ENCODE results near the gene UBN1. TPM values are rescaled to one million over a fixed set of nuclear protein-coding genes. Genes with fewer than 3 reads are reported as not detected.

UBN1 gene
- total RNA-seq, result 45.2 TPM
- long read RNA-seq, full-length matches to known transcripts, result 8 of 41 reads
- long read RNA-seq, partial matches to known transcripts, result 24 of 41 reads
- long read RNA-seq, other reads (novel, unspliced or antisense), result 9 of 41 reads

- peak; percentile 100 for DNase-seq (ENCODE audit: missing footprints)
- ATAC-seq, result peak; percentile 98
- intact Hi-C loops (cut with DNase I), result loop anchor here (2.0 to 5.0 kb wide), 3 partner anchors 16 to 110 kb away; partner anchors contain the start of genes ROGDI and SEC14L5
Measured at GRCh38 chr16:4846901-4847773, at the start of gene UBN1, which contains the start of gene GLYR1. Gene UBN1, plus strand, starts transcription at chr16:4847481. Its CDS starts 5,437 bp downstream, at chr16:4852918. Gene GLYR1, minus strand, starts transcription at chr16:4847288. Its CDS starts 23 bp downstream, at chr16:4847265.

- ATAC-seq, result no peak
- peak; percentile 61 for DNase-seq (ENCODE audit: missing footprints)
- intact Hi-C loops (cut with DNase I), result no loop called here
Measured at GRCh38 chr16:4797805-4798252, 49.5 kb upstream of the UBN1 start.

GRCh38 chr16:4798456-4798855 is 48.8 kb upstream of the UBN1 start:
- DNase-seq (ENCODE audit: missing footprints), result peak; percentile 51
- no peak for ATAC-seq
- intact Hi-C loops (cut with DNase I), result no loop called here

- intact Hi-C loops (cut with DNase I), result no loop called here
- DNase-seq (ENCODE audit: missing footprints) (peak; percentile 63), ATAC-seq (no peak)
Measured at GRCh38 chr16:4799171-4799855, 48.0 kb upstream of the UBN1 start.

GRCh38 chr16:4800290-4801041 is 46.8 kb upstream of the UBN1 start:
- ATAC-seq (no peak), DNase-seq (ENCODE audit: missing footprints) (peak; percentile 80)
- intact Hi-C loops (cut with DNase I), result loop anchor here (5.0 to 10.0 kb wide), 4 partner anchors 47 to 294 kb away; partner anchors contain the start of genes ANKS3, DNAAF8, EEF2KMT and GLYR1

- ATAC-seq (no peak), DNase-seq (ENCODE audit: missing footprints) (peak; percentile 55)
- intact Hi-C loops (cut with DNase I), result loop anchor here (5.0 to 10.0 kb wide), 4 partner anchors 46 to 293 kb away; partner anchors contain the start of genes ANKS3, DNAAF8, EEF2KMT and GLYR1
Measured at GRCh38 chr16:4801051-4801961, 46.0 kb upstream of the UBN1 start.

- peak; percentile 50 for ATAC-seq
- intact Hi-C loops (cut with DNase I), result loop anchor here (5.0 to 10.0 kb wide), 4 partner anchors 45 to 293 kb away; partner anchors contain the start of genes ANKS3, DNAAF8, EEF2KMT and GLYR1
- DNase-seq (ENCODE audit: missing footprints), result peak; percentile 94
Measured at GRCh38 chr16:4801962-4802658, 45.2 kb upstream of the UBN1 start, which contains the start of gene ROGDI. Gene ROGDI, minus strand, starts transcription at chr16:4802633. Its CDS starts 62 bp downstream, at chr16:4802571.

GRCh38 chr16:4802659-4803287 is 44.5 kb upstream of the UBN1 start:
- DNase-seq (ENCODE audit: missing footprints) (peak; percentile 96), ATAC-seq (peak; percentile 93)
- intact Hi-C loops (cut with DNase I), result loop anchor here (5.0 to 10.0 kb wide), 4 partner anchors 45 to 292 kb away; partner anchors contain the start of genes ANKS3, DNAAF8, EEF2KMT and GLYR1

GRCh38 chr16:4803401-4803844 is 43.9 kb upstream of the UBN1 start:
- no peak for DNase-seq (ENCODE audit: missing footprints)
- no peak for ATAC-seq
- intact Hi-C loops (cut with DNase I), result loop anchor here (5.0 to 10.0 kb wide), 4 partner anchors 44 to 291 kb away; partner anchors contain the start of genes ANKS3, DNAAF8, EEF2KMT and GLYR1

- ATAC-seq (no peak), DNase-seq (ENCODE audit: missing footprints) (peak; percentile 64)
- intact Hi-C loops (cut with DNase I), result loop anchor here (5.0 to 10.0 kb wide), 4 partner anchors 43 to 291 kb away; partner anchors contain the start of genes ANKS3, DNAAF8, EEF2KMT and GLYR1
Measured at GRCh38 chr16:4803898-4804762, 43.2 kb upstream of the UBN1 start.

- ATAC-seq, result peak; percentile 12
- DNase-seq (ENCODE audit: missing footprints), result peak; percentile 79
- intact Hi-C loops (cut with DNase I), result loop anchor here (10.0 kb wide), 1 partner anchor 290 kb away; the partner anchor contains the start of gene EEF2KMT
Measured at GRCh38 chr16:4805231-4805630, 42.0 kb upstream of the UBN1 start.

- ATAC-seq (no peak), DNase-seq (ENCODE audit: missing footprints) (no peak)
- intact Hi-C loops (cut with DNase I), result loop anchor here (10.0 kb wide), 1 partner anchor 289 kb away; the partner anchor contains the start of gene EEF2KMT
Measured at GRCh38 chr16:4806280-4806679, 41.0 kb upstream of the UBN1 start.

GRCh38 chr16:4811242-4811641 is 36.0 kb upstream of the UBN1 start:
- DNase-seq (ENCODE audit: missing footprints), result no peak
- intact Hi-C loops (cut with DNase I), result no loop called here
- no peak for ATAC-seq

- intact Hi-C loops (cut with DNase I), result no loop called here
- no peak for ATAC-seq
- DNase-seq (ENCODE audit: missing footprints), result no peak
Measured at GRCh38 chr16:4811773-4812172, 35.5 kb upstream of the UBN1 start.
